Breast epithelium (tissue), 3 donors: ENCODE results near the gene ERMARD.

Experiments
- POLR2A ChIP-seq: fragments of 450-650 bp; IDR thresholded peaks from one replicate; pipeline ENCODE4 v1.6.1; 2016; ENCODE audit warnings: antibody characterized with exemption, mild to moderate bottlenecking, moderate library complexity
- POLR2AphosphoS5 ChIP-seq, 3 donors: sonication (generic); formaldehyde crosslinking; IDR thresholded peaks; one replicate each; pipeline ENCODE4 v1.6.1; 2017; ENCODE audit warnings: antibody characterized with exemption in 3 of 3
- TF ChIP-seq, protein P1 (sequence below), 3 donors: fragments of 450-650 bp; IDR thresholded peaks; one replicate each; pipeline ENCODE4 v1.5.1; 2016 to 2017; ENCODE audit warnings: antibody characterized with exemption in 3 of 3, mild to moderate bottlenecking in 3 of 3, moderate library complexity in 3 of 3

DNA sequence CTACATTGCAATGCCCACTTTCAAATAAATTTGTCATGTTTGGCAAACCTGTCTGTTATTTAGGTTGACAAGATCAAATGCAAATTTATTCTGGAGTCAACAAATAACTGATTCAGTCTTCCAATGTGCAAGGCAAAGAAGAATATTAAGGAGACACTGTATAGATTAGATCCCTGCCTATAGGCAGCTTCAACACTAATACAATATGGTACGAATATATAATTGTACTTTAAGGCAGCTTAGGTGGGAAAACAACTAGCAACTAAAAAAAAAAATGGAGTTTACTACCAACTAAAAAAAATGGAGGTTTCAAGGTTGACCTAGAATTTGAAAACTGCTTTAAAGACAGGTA is 25.4 kb upstream of the ERMARD start:
- TF ChIP-seq, protein P1, sequence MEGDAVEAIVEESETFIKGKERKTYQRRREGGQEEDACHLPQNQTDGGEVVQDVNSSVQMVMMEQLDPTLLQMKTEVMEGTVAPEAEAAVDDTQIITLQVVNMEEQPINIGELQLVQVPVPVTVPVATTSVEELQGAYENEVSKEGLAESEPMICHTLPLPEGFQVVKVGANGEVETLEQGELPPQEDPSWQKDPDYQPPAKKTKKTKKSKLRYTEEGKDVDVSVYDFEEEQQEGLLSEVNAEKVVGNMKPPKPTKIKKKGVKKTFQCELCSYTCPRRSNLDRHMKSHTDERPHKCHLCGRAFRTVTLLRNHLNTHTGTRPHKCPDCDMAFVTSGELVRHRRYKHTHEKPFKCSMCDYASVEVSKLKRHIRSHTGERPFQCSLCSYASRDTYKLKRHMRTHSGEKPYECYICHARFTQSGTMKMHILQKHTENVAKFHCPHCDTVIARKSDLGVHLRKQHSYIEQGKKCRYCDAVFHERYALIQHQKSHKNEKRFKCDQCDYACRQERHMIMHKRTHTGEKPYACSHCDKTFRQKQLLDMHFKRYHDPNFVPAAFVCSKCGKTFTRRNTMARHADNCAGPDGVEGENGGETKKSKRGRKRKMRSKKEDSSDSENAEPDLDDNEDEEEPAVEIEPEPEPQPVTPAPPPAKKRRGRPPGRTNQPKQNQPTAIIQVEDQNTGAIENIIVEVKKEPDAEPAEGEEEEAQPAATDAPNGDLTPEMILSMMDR (IDR thresholded peaks at IDR 0.05) = no peak
- TF ChIP-seq POLR2A (no peak), POLR2AphosphoS5 (IDR thresholded peaks at IDR 0.05) (no peak)
